SK-N-SH treated with all-trans-retinoic acid at 6 μM for 48 hours (cell line): ENCODE measurements around the gene IQSEC3.

Experiments
- ATAC-seq: fragments of 200-7000 bp; cut with Tn5 transposase; 3 replicates; pipeline ENCODE4 v1.9.1; 2020; ENCODE audit warnings: mild to moderate bottlenecking, moderate library complexity
- CREB5 ChIP-seq: fragments of 250-450 bp; sonication (Bioruptor Pico); IDR thresholded peaks from 2 replicates; pipeline ENCODE4 v1.5.1; 2020; ENCODE audit warnings: low read depth, mild to moderate bottlenecking, moderate library complexity
- CSDC2 ChIP-seq: fragments of 250-450 bp; sonication (Bioruptor Pico); IDR thresholded peaks from 2 replicates; pipeline ENCODE4 v1.5.0; 2020; ENCODE audit warnings: mild to moderate bottlenecking, moderate library complexity
- ESRRG ChIP-seq: fragments of 250-450 bp; sonication (Bioruptor Pico); IDR thresholded peaks from 2 replicates; pipeline ENCODE4 v1.6.1; 2021; ENCODE audit warnings: mild to moderate bottlenecking
- OSR1 ChIP-seq: fragments of 250-450 bp; sonication (Bioruptor Pico); IDR thresholded peaks from 2 replicates; pipeline ENCODE4 v1.8.0; 2022; ENCODE audit warnings: moderate library complexity, mild to moderate bottlenecking, inconsistent platforms
- PATZ1 ChIP-seq: fragments of 250-450 bp; sonication (Bioruptor Pico); IDR thresholded peaks from 2 replicates; pipeline ENCODE4 v1.8.0; 2020; ENCODE audit warnings: mild to moderate bottlenecking, moderate library complexity, borderline replicate concordance
- RARB ChIP-seq: fragments of 250-450 bp; sonication (Bioruptor Pico); IDR thresholded peaks from 2 replicates; pipeline ENCODE4 v1.8.0; 2021; ENCODE audit warnings: mild to moderate bottlenecking, moderate library complexity
- TOX ChIP-seq: fragments of 250-450 bp; sonication (Bioruptor Pico); IDR thresholded peaks from 2 replicates; pipeline ENCODE4 v1.8.0; 2021; ENCODE audit warnings: mild to moderate bottlenecking, moderate library complexity, borderline replicate concordance
- TSHZ2 ChIP-seq: fragments of 250-450 bp; sonication (Bioruptor Pico); IDR thresholded peaks from 2 replicates; pipeline ENCODE4 v1.5.0; 2020; ENCODE audit warnings: mild to moderate bottlenecking, moderate library complexity
- ZFP3 ChIP-seq: fragments of 250-450 bp; sonication (Bioruptor Pico); IDR thresholded peaks from 2 replicates; pipeline ENCODE4 v1.5.0; 2020; ENCODE audit warnings: mild to moderate bottlenecking, moderate library complexity
- ZFP30 ChIP-seq: fragments of 450-650 bp; formaldehyde crosslinking; IDR thresholded peaks from 2 replicates; pipeline ENCODE4 v1.5.0; 2022; ENCODE audit warnings: mild to moderate bottlenecking, moderate library complexity
- ZNF565 ChIP-seq: fragments of 450-650 bp; formaldehyde crosslinking; conservative IDR thresholded peaks from 2 replicates; pipeline ENCODE4 v1.5.0; 2020; ENCODE audit warnings: low read depth, mild to moderate bottlenecking, moderate library complexity
- ZNF70 ChIP-seq: fragments of 450-650 bp; formaldehyde crosslinking; IDR thresholded peaks from 2 replicates; pipeline ENCODE4 v1.5.0; 2020; ENCODE audit warnings: mild to moderate bottlenecking, moderate library complexity
- ZNF8 ChIP-seq: fragments of 450-650 bp; formaldehyde crosslinking; IDR thresholded peaks from 2 replicates; pipeline ENCODE4 v1.5.0; 2020; ENCODE audit warnings: mild to moderate bottlenecking, moderate library complexity

IQSEC3 gene

GRCh38 chr12:85191-85666 lies 18.7 kb downstream of the IQSEC3 start (continued):
- TF ChIP-seq CREB5 (CRISPR knock-in tag) (no peak), ZFP3 (CRISPR knock-in tag) (no peak), OSR1 (no peak), ZFP30 (CRISPR knock-in tag) (no peak), PATZ1 (CRISPR knock-in tag) (no peak), TOX (CRISPR knock-in tag) (no peak)

- TF ChIP-seq ZNF70 (CRISPR knock-in tag) (no peak), ZNF565 (CRISPR knock-in tag) (no peak), TSHZ2 (CRISPR knock-in tag) (no peak), OSR1 (no peak)
- ATAC-seq: no peak
Measured at GRCh38 chr12:87315-87714, 20.7 kb downstream of the IQSEC3 start.

- ATAC-seq: no peak
- TF ChIP-seq ESRRG (CRISPR knock-in tag) (no peak), TSHZ2 (CRISPR knock-in tag) (no peak)
Measured at GRCh38 chr12:87856-88255, 21.3 kb downstream of the IQSEC3 start.

GRCh38 chr12:89653-90052 lies 23.1 kb downstream of the IQSEC3 start:
- no peak for ATAC-seq
- TF ChIP-seq RARB (no peak), ZNF8 (CRISPR knock-in tag) (peak; percentile 97)
- TF ChIP-seq, all 23 proteins: peak for 1

- no peak for ATAC-seq
- TF ChIP-seq CSDC2: no peak
- no peak for TF ChIP-seq PATZ1 (CRISPR knock-in tag)
- TF ChIP-seq ZFP3 (CRISPR knock-in tag): no peak
Measured at GRCh38 chr12:91213-91612, 24.6 kb downstream of the IQSEC3 start.
